HEK293 (cell line): ENCODE data around the gene HOXA6.

Experiments
- HOXC10 ChIP-seq: sonication (generic); formaldehyde crosslinking; IDR thresholded peaks from 2 replicates; pipeline ENCODE4 v1.8.1; 2023; ENCODE audit warnings: mild to moderate bottlenecking, missing genetic modification reagents
- MEIS1 ChIP-seq: sonication (generic); formaldehyde crosslinking; IDR thresholded peaks from 2 replicates; pipeline ENCODE4 v1.8.1; 2022; ENCODE audit warnings: missing genetic modification reagents, mild to moderate bottlenecking, borderline replicate concordance
- SP2 ChIP-seq: fragments of 450-650 bp; formaldehyde crosslinking; IDR thresholded peaks from 2 replicates; pipeline ENCODE4 v1.5.1; 2016; ENCODE audit warnings: missing biosample characterization, missing genetic modification characterization
- YY1 ChIP-seq: fragments of 450-650 bp; formaldehyde crosslinking; IDR thresholded peaks from 2 replicates; pipeline ENCODE4 v1.5.1; 2018; ENCODE audit warnings: missing biosample characterization, missing genetic modification characterization
- ZBTB1 ChIP-seq: fragments of 450-650 bp; formaldehyde crosslinking; IDR thresholded peaks from 2 replicates; pipeline ENCODE4 v1.5.1; 2016; ENCODE audit warnings: missing biosample characterization, missing genetic modification characterization
- ZIC2 ChIP-seq: fragments of 450-650 bp; formaldehyde crosslinking; IDR thresholded peaks from 2 replicates; pipeline ENCODE4 v1.5.1; 2016; ENCODE audit warnings: missing biosample characterization, missing genetic modification characterization
- ZNF175 ChIP-seq: fragments of 450-650 bp; formaldehyde crosslinking; IDR thresholded peaks from 2 replicates; pipeline ENCODE4 v1.5.1; 2016; ENCODE audit warnings: missing biosample characterization, missing genetic modification characterization
- ZNF37A ChIP-seq: fragments of 450-650 bp; IDR thresholded peaks from 2 replicates; pipeline ENCODE4 v1.5.1; 2018; ENCODE audit warnings: missing biosample characterization, missing genetic modification characterization
- ZNF600 ChIP-seq: fragments of 450-650 bp; formaldehyde crosslinking; IDR thresholded peaks from 2 replicates; pipeline ENCODE4 v1.5.1; 2016; ENCODE audit warnings: missing biosample characterization, missing genetic modification characterization
- ZNF626 ChIP-seq: fragments of 450-650 bp; sonication (Bioruptor Pico); formaldehyde crosslinking; IDR thresholded peaks from 2 replicates; pipeline ENCODE4 v1.5.1; 2018; ENCODE audit warnings: missing biosample characterization, missing genetic modification characterization, inconsistent platforms
- ZNF660 ChIP-seq: fragments of 450-650 bp; IDR thresholded peaks from 2 replicates; pipeline ENCODE4 v1.5.1; 2018; ENCODE audit warnings: missing biosample characterization, mild to moderate bottlenecking, missing genetic modification characterization
- ZNF776 ChIP-seq: fragments of 450-650 bp; formaldehyde crosslinking; IDR thresholded peaks from 2 replicates; pipeline ENCODE4 v1.5.0; 2017; ENCODE audit warnings: missing biosample characterization, missing genetic modification characterization, borderline replicate concordance
- TF ChIP-seq, protein P1 (sequence below): fragments of 450-650 bp; formaldehyde crosslinking; IDR thresholded peaks from 2 replicates; pipeline ENCODE4 v1.5.1; 2016; ENCODE audit warnings: missing biosample characterization, missing genetic modification characterization
- TF ChIP-seq, protein P2 (sequence below): fragments of 450-650 bp; formaldehyde crosslinking; IDR thresholded peaks from 2 replicates; pipeline ENCODE4 v1.5.1; 2016; ENCODE audit warnings: missing biosample characterization, missing genetic modification characterization

DNA sequence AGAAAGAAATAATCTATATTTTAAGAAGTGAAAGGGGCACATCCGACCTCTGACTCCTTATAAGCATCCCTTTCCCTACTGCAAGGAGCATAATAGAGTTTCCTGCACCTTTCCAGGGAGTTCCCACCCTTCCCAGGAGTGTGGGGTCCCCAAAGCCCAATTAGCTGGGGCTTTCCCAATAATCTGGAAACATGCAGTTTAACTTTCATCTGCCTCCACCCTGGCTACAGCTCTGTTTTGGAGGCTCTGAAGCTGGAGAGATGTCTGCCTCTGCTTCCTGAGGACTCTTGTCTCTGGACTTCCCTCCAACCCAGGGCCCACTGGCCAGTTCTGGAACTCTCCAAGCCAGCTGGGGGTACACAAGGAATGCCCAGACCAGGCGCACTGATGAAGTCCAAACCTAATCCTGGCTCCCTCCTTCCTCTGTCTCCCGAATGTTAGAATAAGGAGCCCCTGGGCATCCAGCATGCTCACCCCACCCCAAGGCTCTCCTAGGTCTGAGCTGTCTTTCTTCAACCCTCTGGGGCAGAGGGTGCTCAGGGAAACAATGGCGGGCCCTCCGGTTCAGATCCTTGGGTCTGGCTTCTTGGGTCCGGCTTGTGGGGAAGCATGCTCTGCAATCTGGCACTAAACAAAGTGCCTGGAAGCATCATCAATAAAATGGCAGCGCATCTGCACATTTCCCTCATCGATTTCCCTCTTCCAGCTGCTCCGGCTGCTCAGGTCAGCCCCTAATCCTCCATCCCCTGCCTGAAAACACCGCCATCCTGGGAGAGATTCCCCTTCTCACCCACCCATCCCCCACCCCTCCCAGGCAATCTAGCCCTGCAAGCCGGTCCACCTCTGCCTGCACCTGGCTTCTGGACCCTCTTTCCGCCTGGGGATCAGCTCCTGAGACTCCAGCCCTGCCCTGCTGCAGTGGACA, 30.4 kb downstream of the HOXA6 start:
- TF ChIP-seq, protein P1, sequence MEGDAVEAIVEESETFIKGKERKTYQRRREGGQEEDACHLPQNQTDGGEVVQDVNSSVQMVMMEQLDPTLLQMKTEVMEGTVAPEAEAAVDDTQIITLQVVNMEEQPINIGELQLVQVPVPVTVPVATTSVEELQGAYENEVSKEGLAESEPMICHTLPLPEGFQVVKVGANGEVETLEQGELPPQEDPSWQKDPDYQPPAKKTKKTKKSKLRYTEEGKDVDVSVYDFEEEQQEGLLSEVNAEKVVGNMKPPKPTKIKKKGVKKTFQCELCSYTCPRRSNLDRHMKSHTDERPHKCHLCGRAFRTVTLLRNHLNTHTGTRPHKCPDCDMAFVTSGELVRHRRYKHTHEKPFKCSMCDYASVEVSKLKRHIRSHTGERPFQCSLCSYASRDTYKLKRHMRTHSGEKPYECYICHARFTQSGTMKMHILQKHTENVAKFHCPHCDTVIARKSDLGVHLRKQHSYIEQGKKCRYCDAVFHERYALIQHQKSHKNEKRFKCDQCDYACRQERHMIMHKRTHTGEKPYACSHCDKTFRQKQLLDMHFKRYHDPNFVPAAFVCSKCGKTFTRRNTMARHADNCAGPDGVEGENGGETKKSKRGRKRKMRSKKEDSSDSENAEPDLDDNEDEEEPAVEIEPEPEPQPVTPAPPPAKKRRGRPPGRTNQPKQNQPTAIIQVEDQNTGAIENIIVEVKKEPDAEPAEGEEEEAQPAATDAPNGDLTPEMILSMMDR: no peak
- TF ChIP-seq ZNF600: peak; percentile 88
- TF ChIP-seq ZNF37A (tag by site-specific recombination): no peak
- no peak for TF ChIP-seq ZBTB1 (tag by site-specific recombination)
- no peak for TF ChIP-seq ZNF175 (tag by site-specific recombination)
- TF ChIP-seq ZNF626 (tag by site-specific recombination): no peak
- TF ChIP-seq YY1 (tag by site-specific recombination): 0 out of 2 replicates have a peak, but pooled peaks have one; percentile 14
- TF ChIP-seq, protein P2, sequence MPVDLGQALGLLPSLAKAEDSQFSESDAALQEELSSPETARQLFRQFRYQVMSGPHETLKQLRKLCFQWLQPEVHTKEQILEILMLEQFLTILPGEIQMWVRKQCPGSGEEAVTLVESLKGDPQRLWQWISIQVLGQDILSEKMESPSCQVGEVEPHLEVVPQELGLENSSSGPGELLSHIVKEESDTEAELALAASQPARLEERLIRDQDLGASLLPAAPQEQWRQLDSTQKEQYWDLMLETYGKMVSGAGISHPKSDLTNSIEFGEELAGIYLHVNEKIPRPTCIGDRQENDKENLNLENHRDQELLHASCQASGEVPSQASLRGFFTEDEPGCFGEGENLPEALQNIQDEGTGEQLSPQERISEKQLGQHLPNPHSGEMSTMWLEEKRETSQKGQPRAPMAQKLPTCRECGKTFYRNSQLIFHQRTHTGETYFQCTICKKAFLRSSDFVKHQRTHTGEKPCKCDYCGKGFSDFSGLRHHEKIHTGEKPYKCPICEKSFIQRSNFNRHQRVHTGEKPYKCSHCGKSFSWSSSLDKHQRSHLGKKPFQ (tag by site-specific recombination): no peak
- no peak for TF ChIP-seq SP2 (tag by site-specific recombination)
- no peak for TF ChIP-seq MEIS1 (CRISPR knock-in tag)
- no peak for TF ChIP-seq ZIC2 (tag by site-specific recombination)
- no peak for TF ChIP-seq HOXC10 (CRISPR knock-in tag)
- TF ChIP-seq ZNF776 (tag by site-specific recombination): no peak
- no peak for TF ChIP-seq ZNF660 (tag by site-specific recombination)
